ENCODE results near the gene TAF7L.
A peak's percentile ranks its signal among the peaks of the same experiment; 100 is the strongest.

The TAF7L gene

GRCh38 chrX:101220662-101221260 lies 70.4 kb downstream of the TAF7L start:
- DNase-seq (ENCODE audit: low read depth), result peak; percentile 1

DNA sequence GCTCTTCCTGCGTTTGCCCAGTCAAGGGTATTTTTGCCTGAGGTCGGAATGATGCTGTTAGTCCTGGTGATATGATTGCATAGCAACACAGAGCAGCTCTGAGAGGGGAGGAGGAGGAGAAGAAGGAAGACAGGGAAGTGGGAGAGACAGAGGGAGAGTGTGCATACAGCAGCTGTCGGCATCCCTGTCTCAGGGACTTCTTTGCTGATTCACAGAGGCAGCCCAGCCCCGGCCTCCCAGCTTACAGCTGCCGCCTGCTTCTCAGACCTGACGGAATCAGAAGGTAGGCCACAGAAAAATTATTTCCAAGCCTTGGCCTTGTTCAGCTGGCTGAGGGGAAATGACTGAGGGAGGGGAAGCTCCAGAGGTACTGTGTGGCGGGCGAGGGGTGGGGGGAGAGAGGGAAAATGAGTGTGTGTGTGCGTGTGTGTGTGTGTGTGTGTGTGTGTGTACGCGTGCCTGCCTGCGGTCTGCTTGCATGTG lies 71.2 kb downstream of the TAF7L start:
- peak; percentile 1 for DNase-seq (ENCODE audit: low read depth)

DNA sequence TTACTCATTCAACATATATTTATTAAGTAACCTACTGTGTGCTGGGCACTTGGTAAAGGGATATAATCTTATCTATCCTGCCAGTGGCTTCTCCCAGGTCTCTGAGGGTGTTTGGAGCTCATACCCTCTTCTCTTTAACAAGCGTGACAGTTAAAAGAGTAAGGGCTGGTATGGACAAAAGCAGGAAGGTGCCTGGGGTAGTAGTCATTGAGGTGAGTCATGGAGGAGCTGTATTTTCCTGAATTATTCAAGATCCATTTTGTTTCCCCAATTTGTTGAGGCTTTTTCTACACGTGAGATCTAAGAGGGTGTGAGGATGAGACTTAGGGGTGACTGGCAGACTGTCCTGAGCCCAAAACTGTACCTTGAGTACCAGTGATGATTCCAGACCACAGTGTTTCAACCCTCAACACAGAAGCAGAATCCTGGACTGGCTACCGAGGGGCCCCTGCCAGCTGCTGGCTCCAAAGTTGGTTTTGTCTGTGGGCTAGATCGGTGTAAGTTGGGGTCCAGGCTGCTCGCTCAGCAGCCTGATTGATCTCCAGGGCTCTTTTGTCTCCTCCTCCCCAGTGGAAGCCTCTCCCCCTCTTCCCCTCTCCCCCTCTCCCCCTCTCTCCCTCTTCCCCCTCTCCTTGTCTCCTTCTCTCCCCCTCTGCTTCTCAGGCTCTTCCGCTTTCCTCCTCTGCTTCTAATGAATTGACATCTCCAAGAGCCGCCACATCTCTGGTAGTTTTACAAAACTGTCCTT lies 71.8 kb downstream of the TAF7L start, which contains the start of gene DRP2:
TSS of gene DRP2 (plus strand) at position 671 of the 748 bp plus-strand sequence. CDS start 11,862 bp downstream, outside the sequence.
- DNase-seq (ENCODE audit: low read depth), result no peak
